GM19099 (cell line): ENCODE data around the gene TCOF1.

Experiments
- POLR2A ChIP-seq: IDR thresholded peaks from 3 replicates; pipeline ENCODE4 v1.6.1; 2011; ENCODE audit warnings: low read depth; ENCODE audit not compliant: insufficient read length; ENCODE audit errors: extremely low read depth

TCOF1 gene

GRCh38 chr5:150436141-150436680 is 78.7 kb downstream of the TCOF1 start:
- TF ChIP-seq POLR2A, result no peak

GRCh38 chr5:150438873-150439546 is 81.5 kb downstream of the TCOF1 start:
- TF ChIP-seq POLR2A, result no peak

GRCh38 chr5:150440948-150441812 is 83.7 kb downstream of the TCOF1 start:
- no peak for TF ChIP-seq POLR2A

- TF ChIP-seq POLR2A, result peak; percentile 26
These were observed 84.6 kb downstream of the TCOF1 start for GRCh38 chr5:150441813-150442698.

- no peak for TF ChIP-seq POLR2A
These were observed 85.2 kb downstream of the TCOF1 start for GRCh38 chr5:150442699-150443080.

GRCh38 chr5:150443242-150444075 is 86.0 kb downstream of the TCOF1 start:
- TF ChIP-seq POLR2A, result no peak

GRCh38 chr5:150444770-150445169 is 87.3 kb downstream of the TCOF1 start:
- no peak for TF ChIP-seq POLR2A

- no peak for TF ChIP-seq POLR2A
These were observed 88.6 kb downstream of the TCOF1 start for GRCh38 chr5:150446088-150446487.

GRCh38 chr5:150446583-150446982 is 89.1 kb downstream of the TCOF1 start:
- TF ChIP-seq POLR2A, result no peak

- TF ChIP-seq POLR2A, result no peak
These were observed 89.7 kb downstream of the TCOF1 start for GRCh38 chr5:150447188-150447587.

- TF ChIP-seq POLR2A, result no peak
These were observed 90.8 kb downstream of the TCOF1 start for GRCh38 chr5:150448334-150448733.

GRCh38 chr5:150448952-150449516 is 91.5 kb downstream of the TCOF1 start:
- TF ChIP-seq POLR2A, result no peak
